AG10803 (cell line): ENCODE data around the gene SMAP2.

Experiments used
- DNase-seq: peaks from one replicate; pipeline ENCODE4 v3.0.0; 2010; ENCODE audit warnings: low read depth
- H3K4me3 ChIP-seq: 2 replicates; pipeline ENCODE4 v1.5.1; 2011; ENCODE audit warnings: mild to moderate bottlenecking, low read length, control low read depth
- CTCF ChIP-seq: conservative IDR thresholded peaks from 2 replicates; pipeline ENCODE4 v1.5.1; 2011; ENCODE audit warnings: mild to moderate bottlenecking, low read length, control low read depth, inconsistent platforms

Gene SMAP2

GRCh38 chr1:40432644-40433390 is 59.3 kb downstream of the SMAP2 start:
- peak; percentile 60 for DNase-seq
- H3K4me3 ChIP-seq = no peak overlapping the region
- no peak for TF ChIP-seq CTCF

GRCh38 chr1:40435471-40435870 is 61.9 kb downstream of the SMAP2 start:
- H3K4me3 ChIP-seq = no peak overlapping the region
- no peak for TF ChIP-seq CTCF
- DNase-seq = no peak

GRCh38 chr1:40435876-40436275 is 62.3 kb downstream of the SMAP2 start:
- no peak overlapping the region for H3K4me3 ChIP-seq
- no peak for DNase-seq
- no peak for TF ChIP-seq CTCF

GRCh38 chr1:40438391-40439015 is 65.0 kb downstream of the SMAP2 start:
- H3K4me3 ChIP-seq = no peak overlapping the region
- DNase-seq = peak; percentile 12
- peak; percentile 66 for TF ChIP-seq CTCF

GRCh38 chr1:40439247-40439646 is 65.7 kb downstream of the SMAP2 start:
- no peak for TF ChIP-seq CTCF
- no peak overlapping the region for H3K4me3 ChIP-seq
- no peak for DNase-seq

- peak; percentile 90 for DNase-seq
- peak within 1 kb of the TSS; percentile 77 for H3K4me3 ChIP-seq
Observed at GRCh38 chr1:40449684-40450494, 76.4 kb downstream of the SMAP2 start, which contains the start of gene ZFP69B. ZFP69B (plus strand) TSS chr1:40450476; CDS start chr1:40450962, 486 bp downstream.

More at GRCh38 chr1:40449684-40450494, 76.4 kb downstream of the SMAP2 start, which contains the start of gene ZFP69B:
- TF ChIP-seq CTCF = peak; percentile 2; the same call in 1 of the 2 replicates
